Measurements from ENCODE around the gene ALKBH5. TPM values are rescaled to one million over a fixed set of nuclear protein-coding genes. Genes with fewer than 3 reads are reported as not detected.
A peak's percentile ranks its signal among the peaks of the same experiment; 100 is the strongest.

The ALKBH5 gene
- total RNA-seq, 1 experiment from 2014 or later: 116 TPM

DNA sequence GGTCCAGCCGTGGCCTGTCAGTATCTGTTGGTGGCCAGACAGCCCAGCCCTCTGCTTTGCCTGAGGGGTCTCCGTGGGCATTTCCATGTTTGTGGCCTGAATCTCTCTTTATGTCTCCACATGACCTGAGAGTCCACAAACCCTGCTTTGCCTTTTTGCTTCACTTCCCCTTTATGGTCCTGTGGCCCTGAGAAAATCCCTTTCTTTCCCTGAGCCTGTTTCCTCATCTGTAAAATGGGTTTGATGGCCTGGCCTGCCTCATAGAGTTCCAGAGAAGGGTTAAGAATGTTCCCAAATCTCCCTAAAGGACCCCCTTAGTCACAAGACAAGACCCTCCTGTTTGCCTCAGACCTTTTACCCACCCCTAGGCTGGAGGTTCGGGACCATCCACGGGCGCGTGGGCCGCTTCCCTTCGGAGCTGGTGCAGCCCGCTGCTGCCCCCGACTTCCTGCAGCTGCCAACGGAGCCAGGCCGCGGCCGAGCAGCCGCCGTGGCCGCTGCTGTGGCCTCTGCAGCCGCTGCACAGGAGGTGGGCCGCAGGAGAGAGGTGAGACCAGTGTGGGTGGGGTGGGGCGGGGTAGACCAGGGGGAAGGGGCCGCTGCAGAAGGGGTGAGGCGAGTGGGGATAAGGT is 26.2 kb upstream of the ALKBH5 start:
- no peak for DNase-seq (ENCODE audit: low spot score)

DNA sequence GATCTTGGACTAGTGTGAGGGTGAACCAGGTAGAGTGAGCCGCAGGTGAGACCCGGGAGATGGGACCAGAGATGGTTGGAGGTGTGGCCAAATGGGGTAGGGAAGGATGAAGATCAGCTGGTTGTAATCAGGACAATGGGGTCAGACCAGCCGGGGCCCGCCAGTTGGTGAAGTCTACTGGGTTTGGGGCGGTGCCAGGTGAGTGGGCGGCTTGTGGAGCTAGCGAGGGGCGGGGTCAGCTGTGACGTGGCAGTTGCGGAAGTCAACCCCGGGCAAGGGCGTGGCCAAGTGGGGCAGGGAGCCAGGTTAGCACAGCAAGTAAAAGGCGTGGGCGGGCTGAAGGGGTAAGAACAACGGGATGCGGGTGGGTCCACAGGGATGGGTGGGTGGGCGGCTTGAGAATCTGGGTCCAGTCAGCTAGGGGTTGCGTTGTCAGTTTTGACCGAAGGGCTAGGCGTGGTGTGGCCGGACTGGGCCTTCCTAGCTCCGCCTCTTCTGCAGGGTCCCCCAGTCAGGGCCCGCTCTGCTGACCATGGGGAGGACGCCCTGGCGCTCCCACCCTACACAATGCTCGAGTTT is 25.5 kb upstream of the ALKBH5 start:
- peak; percentile 20 for DNase-seq (ENCODE audit: low spot score)

DNA sequence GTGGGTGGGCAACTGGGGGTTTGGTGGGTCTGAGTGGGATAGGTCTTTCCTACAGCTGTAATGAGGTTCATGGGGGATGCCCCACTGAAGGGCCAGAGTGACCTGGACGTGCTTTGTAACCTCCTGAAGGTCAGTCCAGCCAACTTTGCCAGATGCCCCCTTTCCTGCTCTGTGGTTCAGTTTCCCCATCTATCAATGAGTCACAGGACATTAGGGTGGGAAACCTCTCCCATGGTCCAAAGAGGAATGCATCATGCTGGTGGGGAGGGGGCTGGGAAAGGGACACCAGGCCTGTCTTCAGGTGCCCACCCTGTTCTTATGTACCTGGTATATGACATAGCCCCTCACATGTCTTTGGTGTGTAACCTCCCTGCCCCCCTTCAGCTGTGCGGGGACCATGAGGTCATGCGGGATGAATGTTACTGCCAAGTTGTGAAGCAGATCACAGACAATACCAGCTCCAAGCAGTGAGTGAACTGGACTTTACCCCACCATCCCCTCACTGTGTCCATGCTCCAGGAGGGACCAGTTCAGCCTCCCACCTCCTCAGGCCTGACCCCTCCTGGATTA is 24.0 kb upstream of the ALKBH5 start:
- no peak for DNase-seq (ENCODE audit: low spot score)

DNA sequence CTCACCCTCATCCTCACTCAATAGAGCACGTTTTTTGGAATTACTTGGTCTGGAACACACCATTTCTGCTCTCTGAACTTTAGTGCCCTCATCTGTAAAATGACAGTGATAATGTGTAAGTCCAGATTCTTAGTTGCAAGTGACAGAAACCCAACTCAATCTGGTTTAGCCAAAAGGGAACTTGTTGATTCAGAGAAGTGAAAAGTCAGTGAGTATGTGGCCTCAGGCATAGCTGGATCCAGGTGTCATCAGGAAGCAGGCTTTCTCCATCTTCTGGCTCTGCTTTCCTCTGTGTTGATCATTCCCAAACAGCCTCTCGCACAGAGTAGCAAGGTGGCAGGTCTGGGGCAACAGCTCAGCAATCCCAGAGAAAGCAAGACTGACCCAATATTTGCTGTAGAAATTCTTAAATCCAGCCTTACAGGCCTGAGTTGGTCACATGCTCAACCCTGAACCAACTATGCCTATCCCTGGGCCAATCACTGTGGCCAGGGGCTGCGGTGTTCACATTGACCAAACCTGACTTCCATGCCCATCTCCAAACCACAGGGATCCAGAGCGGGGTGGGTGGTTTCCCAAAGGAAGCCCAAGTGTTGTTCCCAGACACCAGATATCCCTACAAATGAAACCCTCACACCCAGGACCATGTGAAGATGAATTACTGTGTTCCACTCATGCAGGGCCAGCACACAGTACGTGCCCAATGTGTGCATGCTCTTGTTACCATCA is 23.3 kb upstream of the ALKBH5 start:
- no peak for DNase-seq (ENCODE audit: low spot score)

DNA sequence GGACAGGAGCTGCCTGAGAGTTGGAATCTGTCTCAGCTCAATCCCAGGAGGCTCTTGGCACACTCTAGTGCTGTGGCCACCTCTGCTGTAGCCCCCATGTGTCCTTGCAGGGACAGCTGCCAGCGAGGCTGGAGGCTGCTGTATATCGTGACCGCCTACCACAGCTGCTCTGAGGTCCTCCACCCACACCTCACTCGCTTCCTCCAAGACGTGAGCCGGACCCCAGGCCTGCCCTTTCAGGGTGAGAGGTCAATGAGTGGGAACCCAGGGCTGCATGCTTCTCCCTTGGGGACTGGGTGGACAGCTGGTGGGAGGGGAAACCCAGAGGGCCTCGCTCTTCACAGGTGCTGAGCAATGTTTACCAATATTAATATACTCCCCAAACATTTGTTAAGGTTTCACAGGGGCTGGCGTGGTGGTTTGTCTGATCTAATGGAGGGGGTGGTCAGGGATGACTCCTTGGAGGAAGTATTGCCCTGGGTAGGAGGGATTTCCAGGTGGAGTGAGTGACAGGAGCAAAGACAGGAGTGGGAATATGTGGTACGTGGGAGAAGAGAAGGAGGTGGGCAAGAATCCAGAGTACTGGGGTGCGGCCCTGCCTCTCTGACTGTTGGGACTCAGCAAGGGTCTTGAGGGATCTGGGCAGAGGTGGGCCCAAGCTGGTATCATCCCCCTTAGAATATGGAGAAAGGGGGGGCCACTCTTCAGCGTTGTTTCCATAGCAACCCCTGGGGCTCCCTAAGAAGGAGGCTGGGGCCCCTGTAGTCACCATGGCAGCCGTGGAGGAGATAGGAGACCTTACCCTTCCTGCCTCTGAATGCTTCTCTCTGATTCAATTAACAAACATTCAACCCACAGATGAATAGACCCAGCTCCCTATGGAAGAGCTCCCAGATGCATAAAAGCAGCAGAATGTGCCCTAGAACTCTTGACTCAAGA is 22.2 kb upstream of the ALKBH5 start:
- DNase-seq (ENCODE audit: low spot score): no peak

DNA sequence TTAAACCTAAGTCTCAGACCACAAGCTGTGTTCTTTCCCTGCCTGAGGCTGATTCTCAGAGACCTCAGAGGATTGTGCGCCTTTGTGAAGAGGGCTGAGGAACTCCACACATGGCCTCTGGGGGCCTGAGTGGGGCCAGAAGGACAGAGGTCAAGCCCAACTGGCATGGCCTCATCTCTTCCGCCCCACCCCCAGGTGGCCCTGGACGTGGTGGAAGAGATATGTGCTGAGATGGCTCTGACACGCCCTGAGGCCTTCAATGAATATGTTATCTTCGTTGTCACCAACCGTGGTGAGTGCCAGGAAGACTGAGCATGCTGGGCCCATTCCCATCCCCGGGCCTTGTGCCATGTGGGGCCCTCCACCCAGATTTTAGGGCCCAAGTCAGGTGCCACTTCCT is 20.1 kb upstream of the ALKBH5 start:
- DNase-seq (ENCODE audit: low spot score): no peak

DNA sequence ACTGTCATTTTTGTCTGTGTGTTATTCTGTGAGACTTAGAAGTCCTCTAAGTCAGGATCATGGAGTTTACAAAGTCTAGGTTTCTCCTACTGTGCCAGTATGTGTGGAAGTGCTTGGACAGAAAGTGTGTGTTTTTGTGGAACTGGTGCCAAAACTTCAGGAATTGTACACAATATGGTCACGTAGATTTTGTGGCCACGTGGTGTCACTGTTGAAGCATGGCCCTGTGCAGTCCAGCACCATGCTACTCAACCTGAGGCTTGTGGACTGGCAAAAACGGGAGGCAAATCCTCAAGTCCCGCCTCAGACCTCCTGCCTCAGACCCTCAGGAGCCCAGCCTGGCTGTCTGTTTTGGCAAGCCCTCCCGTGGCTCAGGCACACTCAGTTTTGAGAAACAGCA is 16.7 kb upstream of the ALKBH5 start:
- DNase-seq (ENCODE audit: low spot score): no peak

DNA sequence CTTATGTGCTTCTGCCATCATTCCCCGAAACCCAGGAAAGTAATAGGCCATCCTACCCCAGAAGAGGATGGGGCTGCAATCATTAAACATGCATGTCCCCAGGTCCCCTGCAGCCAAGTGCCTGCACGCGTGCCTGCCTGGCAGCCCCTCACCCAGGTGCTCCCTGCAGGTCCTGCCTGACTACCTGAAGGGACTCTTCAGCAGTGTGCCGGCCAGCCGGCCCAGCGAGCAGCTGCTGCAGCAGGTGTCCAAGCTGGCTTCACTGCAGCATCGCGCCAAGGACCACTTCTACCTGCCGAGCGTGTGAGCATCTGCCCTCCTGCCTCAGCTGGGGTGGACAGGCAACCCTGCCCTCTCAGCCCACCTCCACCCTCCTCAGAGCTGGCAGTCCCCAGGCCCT is 16.2 kb upstream of the ALKBH5 start:
- no peak for DNase-seq (ENCODE audit: low spot score)

DNA sequence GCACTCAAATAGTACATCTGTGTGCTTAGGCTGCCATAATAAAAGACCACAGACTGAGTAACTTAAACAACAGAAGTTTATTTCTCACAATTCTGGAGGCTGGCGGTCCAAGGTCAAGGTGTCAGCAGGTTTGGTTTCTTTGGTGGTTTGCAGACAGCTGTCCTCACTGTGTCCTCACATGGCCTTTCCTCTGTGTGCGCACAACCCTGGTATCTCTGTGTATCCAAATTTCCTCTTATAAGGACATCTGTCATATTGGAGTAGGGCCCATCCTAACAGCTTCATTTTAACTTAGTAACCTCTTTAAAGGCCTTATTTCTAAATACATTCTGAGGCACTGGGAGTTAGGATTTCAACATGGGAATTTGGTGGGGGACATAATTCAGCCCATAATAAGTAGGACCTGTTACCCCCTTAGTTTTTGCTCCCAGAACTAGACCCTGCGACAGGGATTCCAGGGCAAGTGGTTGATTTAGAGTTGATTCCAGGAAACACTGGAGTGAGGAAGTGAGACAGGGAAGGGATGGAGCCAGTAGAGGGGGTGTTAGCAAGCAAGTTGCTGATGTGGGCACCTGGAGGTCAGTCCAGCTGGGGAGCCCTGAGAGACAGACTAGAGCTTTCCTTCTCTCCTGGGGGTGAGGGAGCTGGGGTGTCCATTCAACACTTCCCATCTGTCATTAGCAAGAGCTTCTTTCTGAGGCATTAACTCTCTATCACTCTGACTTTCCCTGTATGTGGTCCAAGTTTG is 10.9 kb upstream of the ALKBH5 start:
- no peak for DNase-seq (ENCODE audit: low spot score)

DNA sequence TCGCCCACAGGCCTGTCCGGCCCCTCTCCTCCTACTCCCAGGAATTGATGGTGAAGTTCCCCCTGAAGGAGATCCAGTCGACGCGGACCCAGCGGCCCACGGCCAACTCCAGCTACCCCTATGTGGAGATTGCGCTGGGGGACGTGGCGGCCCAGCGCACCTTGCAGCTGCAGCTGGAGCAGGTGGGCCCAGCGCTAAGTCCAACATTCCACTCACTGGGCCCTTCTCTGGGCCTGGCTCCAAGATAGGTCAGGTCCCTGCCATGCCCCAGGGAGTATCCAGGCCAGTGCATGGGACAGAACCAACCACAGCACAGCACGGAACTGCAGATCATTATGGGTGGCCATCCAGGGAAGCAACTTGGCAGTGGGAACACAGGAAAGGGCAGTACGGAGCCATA is 9.9 kb upstream of the ALKBH5 start:
- DNase-seq (ENCODE audit: low spot score): no peak

DNA sequence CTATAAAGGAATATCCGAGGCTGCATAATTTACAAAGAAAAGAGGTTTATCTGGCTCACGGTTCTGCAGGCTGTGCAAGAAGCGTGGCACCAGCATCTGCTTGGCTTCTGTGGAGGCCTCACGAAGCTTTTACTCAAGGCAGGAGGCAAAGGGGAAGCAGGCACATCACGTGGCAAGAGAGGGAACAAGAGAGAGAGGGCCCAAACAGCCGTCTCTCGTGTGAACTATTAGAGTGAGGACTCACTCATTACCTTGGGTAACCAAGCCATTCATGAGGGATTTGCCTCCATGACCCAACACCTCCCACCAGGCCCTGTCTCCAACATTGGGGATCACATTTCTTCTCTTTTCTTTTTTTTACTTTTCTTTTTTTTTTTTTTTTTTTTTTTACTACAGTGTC is 7.5 kb upstream of the ALKBH5 start:
- no peak for DNase-seq (ENCODE audit: low spot score)

DNA sequence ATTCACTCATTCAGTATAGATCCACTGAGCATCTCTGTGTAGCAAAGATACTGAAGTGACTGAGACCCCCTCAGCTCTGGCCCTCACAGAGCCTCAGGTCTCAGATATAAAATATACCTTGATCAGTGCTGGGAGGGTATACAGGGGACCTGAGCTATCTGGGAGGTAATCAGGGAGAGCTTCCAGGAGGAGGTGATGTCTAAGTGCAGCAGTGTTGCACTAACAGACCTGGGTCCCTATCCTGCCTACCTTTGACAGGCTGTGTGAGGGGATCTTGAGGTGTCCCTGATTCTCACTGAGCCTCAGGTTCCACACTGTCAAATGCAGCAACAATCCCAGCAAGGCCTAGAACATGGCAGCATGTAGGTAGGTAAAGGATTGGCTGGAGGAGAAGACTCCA is 6.5 kb upstream of the ALKBH5 start:
- no peak for DNase-seq (ENCODE audit: low spot score)

DNA sequence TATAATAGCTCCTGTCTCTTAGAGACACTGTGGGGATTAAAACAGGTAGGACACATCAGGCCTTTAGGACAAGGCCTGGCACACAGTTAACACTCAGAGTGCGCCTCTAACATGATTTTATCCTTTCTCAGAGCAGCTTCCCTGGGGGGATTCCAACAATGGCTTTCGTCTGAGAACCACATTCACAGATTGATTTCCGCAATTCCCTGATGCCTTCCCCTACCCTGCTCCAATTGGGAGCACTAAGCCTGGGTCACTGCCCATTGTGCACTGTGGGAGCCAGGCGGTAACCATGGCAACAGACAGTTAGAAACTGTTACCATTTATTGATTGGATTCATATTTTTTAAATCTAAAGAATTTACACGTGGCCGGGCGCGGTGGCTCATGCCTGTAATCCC is 5.9 kb upstream of the ALKBH5 start:
- DNase-seq (ENCODE audit: low spot score): no peak

DNA sequence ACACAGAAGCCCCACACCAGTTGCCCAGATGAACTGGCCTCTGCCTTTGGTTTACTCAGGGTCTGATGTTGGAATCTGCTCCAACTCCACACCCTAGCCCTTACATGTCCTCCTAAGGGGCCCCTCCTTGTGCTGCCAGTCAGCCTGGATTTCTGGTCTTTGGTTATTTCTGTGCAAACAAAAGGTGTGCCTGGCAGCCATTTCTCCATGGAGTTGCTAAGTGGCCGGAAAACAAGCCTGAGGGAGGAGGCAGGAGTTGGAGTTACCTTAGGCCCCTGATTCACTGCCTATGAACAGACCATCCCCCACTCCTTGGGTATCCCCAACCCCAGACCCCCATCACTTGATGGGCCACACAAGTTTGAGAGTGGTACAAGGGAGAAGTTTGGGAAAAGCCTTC is 4.4 kb upstream of the ALKBH5 start:
- no peak for DNase-seq (ENCODE audit: low spot score)

DNA sequence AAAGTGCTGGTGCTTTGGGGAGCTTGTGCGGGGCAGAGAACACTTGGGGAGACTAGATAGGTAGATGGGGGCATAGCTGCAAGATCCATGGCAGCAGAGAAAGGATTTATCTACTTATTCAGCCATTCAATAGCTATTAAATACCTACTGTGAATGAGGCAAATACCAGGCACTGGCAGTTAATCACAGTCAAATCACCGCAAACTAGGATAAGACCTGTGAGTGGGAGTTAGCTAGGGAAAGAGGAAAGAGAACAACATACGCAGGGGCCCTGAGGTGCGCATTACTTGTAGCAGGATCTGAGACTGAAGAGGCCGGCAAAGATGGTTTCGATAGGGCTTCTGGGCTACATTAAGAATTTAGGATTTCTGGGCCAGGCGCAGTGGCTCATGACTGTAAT is 3.8 kb upstream of the ALKBH5 start:
- DNase-seq (ENCODE audit: low spot score): no peak

DNA sequence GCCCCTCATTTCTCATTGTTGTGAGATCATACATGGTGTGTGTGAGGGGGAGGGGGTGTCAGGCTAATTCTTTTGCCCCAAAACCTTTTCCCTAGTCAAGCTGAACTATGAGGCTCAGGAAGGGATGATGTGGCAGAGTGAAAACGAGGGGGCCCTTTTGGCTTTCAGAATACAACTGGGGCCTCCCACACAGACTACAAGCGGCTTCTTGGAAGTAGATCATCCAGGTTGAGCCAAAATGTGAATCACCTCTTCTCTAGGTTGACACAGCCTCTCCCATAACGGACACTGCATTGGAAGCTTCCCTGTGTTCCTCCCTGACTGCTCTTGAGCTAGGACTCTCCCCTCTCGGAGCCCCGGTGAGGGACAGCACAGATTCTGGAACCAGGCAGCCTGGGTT is 2.3 kb upstream of the ALKBH5 start:
- no peak for DNase-seq (ENCODE audit: low spot score)

DNA sequence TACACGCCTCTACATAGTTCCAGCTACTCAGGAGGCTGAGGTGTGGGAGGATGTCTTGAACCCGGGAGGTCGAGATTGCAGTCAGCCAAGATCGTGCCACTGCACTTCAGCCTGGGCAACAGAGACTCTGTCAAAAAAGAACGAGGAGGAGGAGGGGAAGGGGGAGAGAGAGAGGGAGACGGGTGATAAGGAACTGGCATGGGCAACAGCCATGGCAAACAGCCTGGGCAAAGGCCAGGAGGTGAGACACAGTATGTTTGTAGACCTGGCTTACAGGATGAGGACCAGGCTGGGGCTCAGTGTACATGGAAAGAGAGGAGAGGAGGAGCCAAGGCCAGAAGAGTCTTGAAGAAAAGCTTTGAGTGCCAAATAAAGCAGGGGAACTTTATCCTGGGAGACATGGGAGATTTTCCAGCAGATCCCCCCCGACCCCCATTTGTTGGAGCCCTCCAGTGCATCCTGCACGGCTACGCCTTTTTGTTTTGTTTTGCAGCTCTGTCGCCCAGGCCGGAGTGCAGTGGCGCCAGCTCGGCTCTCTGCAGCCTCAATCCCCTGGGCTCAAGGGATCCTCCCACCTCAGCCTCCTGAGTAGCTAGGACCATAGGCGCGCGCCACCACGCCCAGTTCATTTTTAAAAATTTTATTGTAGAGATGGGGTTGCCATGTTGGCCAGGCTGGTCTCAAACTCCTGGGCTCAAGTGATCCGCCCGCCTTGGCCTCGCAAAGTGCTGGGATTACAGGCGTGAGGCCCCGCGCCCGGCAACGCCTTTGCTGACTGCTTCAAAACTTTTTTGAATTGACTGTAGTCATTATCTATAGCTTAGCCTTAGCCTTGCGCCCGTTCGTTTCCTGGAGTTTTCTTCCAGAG is 1.3 kb upstream of the ALKBH5 start:
- no peak for DNase-seq (ENCODE audit: low spot score)

DNA sequence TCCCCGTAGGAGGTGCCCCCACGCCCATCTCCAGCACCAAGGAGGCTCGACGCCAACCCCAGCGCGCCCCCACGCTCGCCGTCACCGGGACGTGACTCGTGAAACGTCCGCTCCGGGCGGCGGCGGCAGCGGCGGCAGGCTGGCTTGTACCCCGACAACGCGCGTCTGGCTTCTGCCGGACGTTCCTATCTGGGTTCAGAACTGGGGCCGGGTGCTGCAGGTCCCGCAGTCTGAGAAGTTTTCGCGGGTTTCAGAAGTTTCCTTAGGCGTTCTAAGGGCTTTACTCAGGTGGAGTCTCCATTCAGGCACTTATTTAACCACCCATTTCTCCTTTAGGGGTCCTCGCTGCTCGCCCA is 672 bp upstream of the ALKBH5 start:
- no peak for DNase-seq (ENCODE audit: low spot score)

DNA sequence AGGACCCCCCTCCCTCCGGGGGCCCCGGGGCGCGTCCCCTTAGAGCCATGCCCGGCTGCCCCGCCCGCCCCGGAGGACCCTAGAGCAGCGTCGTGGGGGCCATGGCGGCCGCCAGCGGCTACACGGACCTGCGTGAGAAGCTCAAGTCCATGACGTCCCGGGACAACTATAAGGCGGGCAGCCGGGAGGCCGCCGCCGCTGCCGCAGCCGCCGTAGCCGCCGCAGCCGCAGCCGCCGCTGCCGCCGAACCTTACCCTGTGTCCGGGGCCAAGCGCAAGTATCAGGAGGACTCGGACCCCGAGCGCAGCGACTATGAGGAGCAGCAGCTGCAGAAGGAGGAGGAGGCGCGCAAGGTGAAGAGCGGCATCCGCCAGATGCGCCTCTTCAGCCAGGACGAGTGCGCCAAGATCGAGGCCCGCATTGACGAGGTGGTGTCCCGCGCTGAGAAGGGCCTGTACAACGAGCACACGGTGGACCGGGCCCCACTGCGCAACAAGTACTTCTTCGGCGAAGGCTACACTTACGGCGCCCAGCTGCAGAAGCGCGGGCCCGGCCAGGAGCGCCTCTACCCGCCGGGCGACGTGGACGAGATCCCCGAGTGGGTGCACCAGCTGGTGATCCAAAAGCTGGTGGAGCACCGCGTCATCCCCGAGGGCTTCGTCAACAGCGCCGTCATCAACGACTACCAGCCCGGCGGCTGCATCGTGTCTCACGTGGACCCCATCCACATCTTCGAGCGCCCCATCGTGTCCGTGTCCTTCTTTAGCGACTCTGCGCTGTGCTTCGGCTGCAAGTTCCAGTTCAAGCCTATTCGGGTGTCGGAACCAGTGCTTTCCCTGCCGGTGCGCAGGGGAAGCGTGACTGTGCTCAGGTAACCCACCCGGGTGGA is 759 bp downstream of the ALKBH5 start:
- DNase-seq (ENCODE audit: low spot score): no peak
